Fibroblast of skin of abdomen (primary cell): ENCODE measurements around the gene PRRX2.

Source experiments
- DNase-seq: peaks from one replicate; pipeline ENCODE4 v3.0.0-alpha.2; 2013

PRRX2 gene

DNA sequence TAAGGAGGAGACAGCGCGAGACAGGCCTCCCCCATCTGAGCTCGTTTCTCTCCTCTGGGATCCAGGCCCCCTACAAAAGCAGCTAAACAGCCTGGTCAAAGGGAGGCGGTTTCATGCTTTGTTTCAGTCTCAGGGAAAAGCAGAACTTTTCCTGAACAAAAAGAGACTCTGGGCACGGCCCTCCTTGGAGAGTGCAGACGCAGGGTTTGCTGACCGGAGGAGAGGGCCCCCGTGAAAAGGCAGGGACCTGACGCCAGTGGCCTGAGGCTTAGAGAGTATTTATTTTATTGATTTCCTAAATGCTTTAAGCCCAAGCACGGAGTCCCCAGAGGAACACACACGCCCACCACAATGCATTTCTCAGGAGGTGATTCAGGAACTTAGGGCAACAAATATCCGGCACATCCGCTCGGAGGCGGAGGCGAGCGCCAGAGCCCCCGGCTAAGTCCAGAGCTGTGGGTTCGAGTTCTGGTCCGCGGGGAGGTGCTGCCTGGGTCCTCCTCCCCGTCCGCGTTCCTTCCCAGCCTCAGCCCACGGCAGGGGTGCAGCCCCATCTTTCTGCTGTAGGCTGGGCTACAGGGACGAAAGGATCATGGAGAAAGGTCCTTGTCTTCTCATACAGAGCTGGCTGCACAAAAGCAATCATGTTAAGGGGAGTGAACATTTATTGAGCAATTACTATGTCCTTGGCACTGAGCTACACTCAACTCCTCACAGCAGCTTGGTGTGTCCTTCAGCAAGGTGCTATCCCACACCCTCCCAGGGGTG lies 47.4 kb downstream of the PRRX2 start:
- peak; percentile 85 for DNase-seq

DNA sequence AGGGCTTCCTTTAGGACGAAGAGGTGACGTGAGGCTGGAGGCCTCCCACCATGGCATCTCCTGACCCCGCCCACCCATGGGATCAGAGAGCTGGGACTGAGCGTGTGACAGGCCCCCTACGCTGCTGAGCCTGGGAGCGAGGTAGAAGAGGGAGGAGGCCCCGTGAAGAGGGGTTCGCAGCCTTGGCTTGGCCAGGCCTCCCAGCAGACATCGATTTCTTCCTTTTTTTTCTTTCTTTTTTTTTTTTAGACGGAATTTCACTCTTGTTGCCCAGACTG lies 47.9 kb downstream of the PRRX2 start:
- no peak for DNase-seq

DNA sequence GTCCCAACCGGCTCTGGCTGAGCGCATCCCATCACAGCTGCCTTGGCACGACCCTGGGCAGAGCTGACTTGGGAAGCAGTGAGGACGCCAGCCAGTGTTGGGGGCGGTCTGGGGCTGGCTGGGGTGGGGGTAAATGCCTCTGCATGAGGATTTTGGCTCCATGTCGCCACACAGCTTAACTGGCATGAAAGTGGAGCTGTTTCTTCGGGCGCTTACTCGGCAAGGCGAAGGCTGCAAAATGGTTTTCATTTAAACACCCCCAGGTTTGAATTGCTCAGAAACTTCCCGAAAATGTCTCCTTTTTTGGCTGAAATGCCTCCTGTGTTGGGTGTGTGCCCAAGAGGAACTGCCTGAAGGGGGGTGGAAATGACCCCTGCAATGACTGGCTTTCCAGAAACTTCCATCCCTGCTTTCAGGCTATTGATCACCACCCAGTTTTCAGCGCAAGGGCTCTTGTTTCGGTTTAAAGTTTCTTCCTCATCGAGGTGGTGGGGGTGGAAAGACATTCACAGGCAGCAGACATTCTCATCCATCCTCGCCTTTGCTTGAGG lies 49.1 kb downstream of the PRRX2 start:
- DNase-seq = peak; percentile 46

DNA sequence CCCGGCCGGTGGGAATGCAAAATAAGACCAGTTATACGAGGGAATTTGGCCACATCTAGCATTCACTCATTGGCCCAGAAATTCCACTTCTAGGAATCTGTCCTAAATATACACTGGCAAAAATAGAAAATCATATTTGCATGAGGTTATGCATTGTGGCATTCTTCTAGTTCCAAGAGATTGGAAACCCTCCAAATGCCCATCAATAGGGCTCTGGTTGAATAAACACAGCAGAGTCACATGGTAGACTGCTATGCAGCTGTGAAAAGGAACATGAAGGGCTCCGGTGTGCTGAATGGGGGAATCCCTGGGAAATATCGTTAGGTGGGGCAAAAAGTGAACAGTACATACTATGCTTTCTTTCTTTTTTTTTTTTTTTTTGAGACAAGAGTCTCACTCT lies 50.6 kb downstream of the PRRX2 start:
- peak; percentile 42 for DNase-seq

DNA sequence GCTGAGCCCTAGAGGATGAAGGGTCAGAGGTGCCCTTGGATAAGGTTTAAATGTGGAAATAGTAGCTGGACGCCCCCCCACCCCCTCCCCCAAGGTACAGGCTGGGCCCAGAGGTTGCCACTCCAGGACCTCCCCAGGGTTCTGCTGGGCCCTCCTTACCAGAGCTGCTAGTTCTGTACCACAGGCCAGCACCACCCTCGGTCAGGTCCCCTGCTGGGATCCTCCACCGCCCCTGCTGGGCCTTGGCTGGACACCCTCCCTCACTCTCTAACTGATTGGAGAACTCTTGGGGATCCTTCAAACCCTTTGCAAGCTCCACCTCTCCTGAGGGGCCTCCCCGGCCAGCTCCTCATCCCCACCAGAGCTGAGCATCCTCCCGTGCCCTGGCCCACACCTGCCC lies 52.5 kb downstream of the PRRX2 start:
- no peak for DNase-seq

DNA sequence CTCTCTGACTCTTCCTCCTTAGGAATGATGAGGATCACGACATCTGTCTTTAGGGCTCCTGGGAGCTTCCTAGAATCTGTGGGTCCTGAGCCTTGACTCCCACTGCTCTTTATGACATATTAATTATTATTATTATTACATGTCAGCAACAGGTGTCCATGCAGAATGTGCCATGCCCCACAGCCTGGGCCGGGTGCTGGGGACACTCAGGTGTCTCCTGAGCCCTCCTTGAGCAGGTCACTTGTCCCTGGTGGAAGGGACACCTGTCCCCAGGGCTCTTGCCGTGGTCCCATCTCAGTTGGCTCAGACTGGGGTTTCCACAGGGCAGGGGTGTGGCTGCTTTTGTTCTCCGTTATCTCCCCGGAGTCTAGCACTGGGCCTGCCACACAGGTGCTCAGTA lies 53.2 kb downstream of the PRRX2 start:
- no peak for DNase-seq

DNA sequence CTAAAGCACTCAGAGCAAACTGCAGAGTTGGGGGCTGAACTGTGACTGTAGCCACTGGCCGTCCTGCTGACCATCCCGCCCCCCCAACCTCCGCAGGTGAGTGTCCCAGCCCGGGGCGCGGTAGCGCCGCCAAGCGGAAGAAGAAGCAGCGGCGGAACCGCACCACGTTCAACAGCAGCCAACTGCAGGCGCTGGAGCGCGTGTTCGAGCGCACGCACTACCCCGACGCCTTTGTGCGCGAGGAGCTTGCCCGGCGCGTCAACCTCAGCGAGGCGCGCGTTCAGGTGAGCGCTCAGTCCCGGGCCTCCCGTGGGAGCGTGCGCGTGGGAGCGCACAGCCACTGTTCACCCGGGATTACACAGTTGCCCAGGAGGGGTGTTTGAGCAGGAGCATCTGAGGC lies 53.7 kb downstream of the PRRX2 start:
- no peak for DNase-seq

DNA sequence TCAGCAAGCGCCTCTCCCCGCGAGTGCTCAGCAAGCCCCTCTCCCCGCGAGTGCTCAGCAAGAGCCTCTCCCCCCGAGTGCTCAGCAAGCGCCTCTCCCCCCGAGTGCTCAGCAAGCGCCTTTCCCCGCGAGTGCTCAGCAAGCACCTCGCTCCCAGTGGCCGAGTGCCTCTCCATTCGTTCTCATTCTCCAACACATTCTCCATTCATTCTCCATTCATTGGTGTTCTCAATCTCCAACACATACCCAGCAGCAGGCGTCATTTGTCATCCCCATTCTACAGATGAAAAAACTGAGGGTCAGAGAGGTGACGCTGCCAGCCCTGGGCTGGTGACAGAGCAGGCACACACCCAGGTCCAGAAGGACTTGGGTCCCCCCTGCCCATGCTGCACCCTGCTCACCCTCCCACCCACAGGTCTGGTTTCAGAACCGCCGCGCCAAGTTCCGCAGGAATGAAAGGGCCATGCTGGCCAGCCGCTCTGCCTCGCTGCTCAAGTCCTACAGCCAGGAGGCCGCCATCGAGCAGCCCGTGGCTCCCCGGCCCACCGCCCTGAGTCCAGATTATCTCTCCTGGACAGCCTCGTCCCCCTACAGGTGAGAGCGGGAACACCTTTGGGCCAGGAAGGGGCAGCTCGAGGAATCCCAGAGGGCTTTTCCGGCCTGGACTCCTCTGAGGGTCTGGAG lies 54.9 kb downstream of the PRRX2 start:
- DNase-seq = no peak

DNA sequence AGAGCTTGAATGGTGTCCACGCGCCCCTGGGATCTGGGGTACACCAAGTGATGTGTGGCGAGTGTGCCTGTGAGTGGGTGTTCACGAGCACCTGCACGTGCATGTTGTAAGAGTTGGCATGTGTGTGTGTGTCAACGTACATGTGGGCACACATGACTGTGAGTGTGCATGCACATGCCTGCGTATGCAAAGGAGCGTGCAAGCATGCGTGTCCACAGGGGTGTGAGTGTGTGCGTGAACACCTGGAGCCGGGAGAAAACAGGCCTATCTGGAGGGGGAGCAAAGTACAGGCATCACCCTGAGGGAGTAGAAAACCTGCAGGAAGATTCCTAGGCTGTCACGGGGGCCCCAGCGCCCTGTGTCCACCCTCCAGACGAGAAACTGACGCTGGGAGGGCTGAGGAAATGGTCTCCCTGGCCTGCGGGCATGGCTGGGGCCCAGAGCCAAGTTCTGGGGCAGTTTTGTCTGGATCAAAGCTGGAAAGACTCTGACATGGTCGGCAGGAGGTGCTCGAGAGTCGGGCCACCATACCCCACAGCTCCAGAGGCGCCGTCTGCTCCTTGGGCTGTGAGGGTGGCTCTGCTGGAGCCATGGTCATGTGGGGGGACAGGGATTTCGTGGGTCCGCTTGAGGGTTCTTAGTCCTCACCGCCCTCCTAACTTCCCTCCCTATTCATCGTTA lies 55.6 kb downstream of the PRRX2 start:
- DNase-seq = no peak

DNA sequence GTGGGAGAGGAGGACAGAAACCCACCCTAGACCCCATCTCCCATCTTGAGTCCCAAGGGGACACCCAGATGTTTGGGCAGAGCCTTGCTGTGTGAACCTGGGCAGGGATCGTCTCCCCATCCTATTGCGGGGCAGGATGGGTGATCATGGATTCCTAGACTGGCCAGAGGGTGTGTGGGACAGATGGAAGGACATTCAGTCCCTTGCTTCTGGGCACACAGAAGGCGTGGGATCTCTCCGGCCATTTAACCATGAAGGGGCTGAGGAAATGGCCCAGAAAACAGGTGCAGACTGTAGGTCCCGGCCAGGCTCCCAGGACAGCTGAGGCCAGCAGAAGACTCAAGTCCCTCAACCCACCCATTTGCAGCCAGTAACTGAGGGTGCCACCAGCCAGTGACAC lies 57.5 kb downstream of the PRRX2 start:
- no peak for DNase-seq

DNA sequence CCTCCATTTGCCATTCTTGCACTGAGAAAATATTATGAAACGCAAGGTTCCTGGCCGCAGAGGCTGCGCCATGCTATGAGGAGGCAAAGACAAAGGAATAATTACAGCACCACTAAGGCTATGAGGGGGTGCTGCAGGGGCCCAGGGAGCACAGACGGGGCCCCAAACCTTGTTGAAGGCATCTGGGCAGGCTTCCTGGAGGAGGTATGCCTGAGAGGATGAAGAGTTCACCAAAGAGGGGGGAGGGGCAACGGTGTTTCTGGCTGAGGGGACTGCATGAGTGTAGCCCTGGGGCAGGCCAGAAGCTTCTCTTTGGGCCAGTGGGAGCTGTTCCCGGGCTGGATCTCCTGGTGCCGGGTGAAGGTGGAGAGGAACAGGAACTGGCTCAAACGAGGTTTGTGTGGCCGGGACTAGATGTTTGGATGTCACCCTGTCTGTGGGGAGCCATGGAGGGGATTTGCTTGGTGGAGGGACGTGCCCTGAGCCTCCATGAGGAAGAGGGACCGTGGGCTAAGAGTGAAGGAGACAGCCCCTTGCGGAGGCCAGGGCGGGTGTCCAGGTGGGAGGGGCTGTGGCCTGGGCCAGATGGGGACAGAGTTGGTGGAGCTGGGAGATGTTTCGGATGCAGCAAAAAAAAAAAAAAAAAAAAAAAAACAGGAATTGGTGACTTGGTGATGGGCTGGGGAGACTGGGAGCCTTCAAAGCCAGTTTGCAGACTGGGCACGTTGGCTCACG lies 59.2 kb downstream of the PRRX2 start:
- DNase-seq = no peak

DNA sequence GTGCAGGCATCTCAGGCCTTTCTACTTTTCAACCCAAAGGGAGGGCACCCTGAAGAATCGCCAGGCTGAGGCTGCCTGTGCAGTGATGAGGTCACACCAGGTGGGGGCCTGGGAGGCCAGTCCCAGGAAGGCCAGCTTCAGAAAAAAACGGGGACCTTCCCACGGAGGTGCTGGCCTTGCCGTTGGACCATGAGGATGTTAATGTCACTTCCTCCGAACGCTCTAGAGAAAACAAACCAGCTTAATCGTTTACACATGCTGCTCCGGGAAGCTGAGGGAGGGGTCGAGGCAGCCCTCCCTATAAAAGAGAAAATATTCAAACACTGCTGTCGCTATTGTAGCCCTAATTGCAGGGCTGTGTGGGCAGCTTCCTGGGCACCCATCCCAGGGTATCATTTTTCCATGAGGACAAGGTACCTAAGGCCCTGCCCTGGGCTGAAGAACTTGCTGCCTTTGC lies 60.4 kb downstream of the PRRX2 start:
- peak; percentile 29 for DNase-seq

DNA sequence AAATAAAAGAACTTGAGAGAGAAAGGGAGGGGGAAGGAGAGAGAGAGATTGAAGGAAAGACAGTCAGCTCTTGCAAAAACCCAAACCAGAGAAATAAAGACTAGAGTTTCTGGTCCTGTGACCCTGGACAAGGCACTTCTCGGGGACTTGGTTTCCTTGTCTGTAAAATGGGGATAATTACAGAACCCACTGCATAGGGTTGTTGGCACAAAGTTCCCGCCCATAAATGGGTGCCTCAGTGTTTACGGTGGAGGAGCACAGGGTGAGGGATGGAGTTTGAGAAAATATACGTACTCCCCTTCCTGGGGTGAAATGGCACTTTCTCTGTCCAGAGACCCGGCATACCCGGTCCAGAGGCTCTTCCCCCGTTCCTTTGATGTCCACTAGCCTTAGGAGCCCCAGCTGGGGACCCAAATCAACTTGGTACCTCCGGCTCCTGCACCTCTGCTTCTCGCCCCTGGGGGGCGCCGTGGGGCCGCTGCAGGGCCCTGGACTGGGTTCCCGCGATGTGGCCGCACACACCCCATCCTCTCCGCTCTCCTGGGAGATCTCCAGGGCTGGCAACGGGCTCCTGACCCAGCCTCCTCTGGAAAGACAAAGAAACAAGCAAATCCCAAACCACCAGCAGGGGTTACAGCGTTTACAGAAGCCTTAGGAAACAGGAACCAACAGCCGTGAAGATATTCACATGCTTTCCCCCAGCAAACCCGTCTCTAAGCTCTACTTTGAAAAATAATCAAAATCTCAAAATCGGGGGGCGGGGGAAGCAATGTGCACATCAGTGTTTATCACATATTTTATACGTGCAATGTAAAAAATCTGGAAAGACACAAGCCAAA lies 61.1 kb downstream of the PRRX2 start:
- DNase-seq = peak; percentile 86

DNA sequence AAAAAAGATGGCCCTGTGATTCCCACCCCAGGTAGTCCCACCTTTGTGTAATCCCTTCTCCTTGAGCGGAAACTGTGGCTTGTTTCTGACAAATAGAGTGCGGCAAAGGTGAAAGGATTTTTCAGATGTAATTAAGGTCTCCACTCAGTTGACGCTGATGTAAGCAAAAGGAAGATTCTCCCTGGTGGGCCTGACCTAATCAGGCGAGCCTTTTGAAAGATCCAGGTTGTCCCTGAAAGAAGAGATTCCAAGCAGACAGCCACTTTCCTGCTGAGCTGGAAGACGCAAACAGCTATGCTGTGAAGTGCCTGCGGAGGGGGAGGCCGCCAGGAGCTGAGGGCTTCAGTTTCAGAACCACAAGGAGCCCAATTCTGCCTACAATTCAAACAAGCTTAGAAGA lies 63.3 kb downstream of the PRRX2 start:
- no peak for DNase-seq

DNA sequence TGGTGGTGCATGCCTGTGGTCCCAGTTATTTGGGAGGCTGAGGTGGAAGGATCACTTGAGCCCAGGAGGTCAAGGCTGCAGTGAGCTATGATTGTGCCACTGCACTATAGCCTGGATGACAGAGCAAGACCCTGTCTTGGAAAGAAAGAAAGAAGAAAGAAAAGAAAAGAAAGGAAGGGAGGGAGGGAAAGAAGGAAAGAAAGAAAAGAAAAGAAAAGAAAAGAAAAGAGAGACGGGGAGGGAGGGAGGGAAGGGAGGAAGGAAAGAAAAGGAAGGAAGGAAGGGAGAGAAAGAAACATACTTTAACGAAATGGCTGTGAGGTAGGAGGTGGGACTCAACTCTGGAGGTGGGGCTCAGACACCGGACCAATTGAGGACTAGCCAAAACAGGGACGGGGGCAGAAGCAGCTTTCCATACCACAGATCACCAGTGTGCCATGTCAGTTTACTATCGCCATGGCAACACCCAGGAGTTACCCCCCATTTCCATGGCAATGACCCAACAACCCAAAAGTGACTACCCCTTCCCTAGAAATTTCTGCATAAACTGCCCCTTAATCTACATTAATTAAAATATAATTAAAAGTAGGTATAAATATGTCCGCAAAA lies 66.1 kb downstream of the PRRX2 start:
- DNase-seq = no peak

DNA sequence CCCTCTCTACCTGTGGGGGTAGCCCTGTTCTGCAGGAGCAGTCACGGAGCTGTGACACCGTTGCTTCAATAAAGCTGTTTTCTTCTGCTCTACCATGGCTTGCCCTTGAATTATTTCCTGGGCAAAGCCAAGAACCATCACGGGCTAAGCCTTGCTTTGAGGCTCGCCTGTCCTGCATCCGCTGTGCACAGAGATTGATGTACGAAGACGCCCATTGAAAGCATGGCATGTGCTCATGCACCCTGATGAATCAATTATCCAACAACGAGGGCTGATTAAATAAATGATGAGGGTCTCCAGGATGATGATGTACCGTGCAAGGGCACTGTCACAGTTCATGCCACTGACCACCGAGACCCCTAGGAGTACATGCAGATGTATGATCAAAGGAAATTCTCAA lies 66.7 kb downstream of the PRRX2 start:
- DNase-seq = no peak

DNA sequence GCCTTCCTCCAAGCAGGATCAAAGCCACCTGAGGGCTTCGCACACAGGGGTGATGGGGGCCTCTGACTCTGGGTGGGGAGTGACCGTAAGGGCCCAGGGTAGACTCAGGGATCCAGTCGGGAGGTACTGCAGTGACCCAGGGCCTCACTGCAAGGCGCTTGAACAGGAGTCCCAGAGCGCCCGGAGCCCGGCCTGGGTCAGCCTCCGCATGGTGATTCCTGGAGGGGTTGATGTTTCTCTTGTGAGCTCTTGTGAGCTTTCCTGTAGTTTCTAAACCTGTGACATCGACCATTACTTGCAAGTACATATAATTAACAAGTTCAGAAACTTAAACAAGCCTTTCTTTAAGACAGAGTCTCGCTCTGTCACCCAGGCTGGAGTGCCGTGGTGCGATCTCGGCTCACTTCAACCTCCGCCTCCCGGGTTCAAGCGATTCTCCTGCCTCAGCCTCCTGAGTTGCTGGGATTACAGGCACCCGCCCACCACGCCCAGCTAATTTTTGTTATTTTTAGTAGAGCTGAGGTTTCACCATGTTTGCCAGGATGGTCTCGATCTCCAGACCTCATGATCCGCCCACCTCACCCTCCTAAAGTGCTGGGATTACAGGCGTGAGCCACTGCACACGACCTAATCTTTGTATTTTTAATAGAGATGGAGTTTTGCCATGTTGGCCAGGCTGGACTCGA lies 67.6 kb downstream of the PRRX2 start:
- DNase-seq = no peak

DNA sequence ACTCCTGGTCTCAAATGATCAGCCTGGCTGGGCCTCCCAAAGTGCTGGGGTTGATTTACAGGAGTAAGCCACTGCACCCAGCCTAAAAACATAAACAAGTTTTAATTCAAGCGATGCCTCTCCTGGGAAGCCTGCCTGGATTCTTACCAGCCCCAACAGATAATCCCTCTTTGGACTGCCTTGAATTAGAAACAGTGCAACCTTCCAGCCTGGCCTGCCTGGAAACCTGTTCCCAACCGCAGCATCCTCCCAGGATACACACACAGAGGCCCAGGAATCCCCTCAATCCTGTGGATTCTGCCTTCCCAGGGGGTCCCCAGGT lies 68.1 kb downstream of the PRRX2 start:
- DNase-seq = no peak

DNA sequence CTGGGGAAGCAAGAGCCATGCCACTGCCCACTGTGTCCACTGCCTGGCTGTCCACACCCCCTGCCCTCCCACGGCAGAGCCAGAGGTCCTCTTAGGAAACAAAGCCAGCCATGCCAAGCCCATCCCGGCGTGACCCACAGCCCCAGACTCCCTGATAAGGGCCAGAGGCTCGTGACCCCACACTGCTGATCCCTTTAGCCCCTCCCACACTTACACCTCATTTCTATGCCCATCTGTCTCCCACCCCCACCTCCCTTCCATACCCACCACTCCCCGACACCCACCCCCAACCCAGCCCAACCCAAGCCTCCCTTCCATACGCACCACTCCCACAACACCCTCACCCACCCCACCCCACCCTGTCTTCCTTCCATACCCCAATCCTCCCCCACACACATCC lies 70.1 kb downstream of the PRRX2 start:
- no peak for DNase-seq

DNA sequence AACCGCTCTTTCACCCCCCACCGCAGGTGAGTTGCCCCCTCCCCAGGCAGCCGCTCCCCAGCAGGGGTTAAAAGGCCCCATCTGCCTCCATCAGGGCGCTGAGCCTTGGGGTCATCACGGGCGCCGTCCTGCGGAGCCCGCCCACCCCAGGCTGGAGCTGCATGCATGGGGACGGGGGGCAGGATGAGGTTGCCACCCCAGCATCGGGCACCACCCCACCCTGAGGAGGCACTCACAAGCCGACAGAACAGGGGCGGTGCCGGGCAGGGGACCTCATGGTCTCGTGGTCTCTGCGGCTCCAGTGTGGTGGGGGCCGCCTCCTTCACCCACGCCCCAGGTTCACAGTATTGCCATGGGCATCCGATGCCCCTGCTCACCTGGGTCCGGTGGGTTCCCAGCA lies 70.9 kb downstream of the PRRX2 start:
- DNase-seq = no peak
